ENCODE data around the gene CATSPERZ.

DNA sequence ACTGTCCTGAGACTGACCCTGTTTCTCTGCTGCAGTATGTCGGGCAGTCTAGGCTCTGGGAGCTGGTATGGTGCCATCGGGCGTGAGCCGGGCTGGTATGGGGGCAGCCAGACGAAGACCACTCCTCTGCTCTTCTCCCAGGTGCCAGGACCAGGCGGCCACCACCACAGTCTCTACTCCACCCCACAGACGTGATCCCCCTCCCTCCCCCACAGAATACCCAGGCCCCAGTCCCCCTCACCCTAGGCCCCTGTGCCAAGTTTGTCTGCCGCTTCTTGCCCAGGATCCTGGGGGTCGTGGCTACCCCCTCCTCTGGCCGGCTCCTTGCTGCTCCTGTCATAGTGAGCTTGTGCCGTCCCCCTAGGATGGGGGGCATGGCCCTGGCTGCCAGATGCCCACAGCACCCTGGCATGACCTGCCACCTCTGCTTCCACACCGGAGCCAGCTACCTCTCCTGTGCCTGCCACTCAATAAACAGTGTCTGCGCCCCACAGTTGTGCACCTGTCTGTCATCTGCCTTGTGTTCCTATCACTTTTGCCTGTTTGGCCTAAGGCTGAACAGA lies 11.1 kb upstream of the CATSPERZ start:
- TF ChIP-seq, protein P1, sequence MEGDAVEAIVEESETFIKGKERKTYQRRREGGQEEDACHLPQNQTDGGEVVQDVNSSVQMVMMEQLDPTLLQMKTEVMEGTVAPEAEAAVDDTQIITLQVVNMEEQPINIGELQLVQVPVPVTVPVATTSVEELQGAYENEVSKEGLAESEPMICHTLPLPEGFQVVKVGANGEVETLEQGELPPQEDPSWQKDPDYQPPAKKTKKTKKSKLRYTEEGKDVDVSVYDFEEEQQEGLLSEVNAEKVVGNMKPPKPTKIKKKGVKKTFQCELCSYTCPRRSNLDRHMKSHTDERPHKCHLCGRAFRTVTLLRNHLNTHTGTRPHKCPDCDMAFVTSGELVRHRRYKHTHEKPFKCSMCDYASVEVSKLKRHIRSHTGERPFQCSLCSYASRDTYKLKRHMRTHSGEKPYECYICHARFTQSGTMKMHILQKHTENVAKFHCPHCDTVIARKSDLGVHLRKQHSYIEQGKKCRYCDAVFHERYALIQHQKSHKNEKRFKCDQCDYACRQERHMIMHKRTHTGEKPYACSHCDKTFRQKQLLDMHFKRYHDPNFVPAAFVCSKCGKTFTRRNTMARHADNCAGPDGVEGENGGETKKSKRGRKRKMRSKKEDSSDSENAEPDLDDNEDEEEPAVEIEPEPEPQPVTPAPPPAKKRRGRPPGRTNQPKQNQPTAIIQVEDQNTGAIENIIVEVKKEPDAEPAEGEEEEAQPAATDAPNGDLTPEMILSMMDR (IDR thresholded peaks at IDR 0.05), result no peak
- TF ChIP-seq POLR2AphosphoS5 (IDR thresholded peaks at IDR 0.05) (no peak), POLR2A (IDR thresholded peaks at IDR 0.05) (no peak), EP300 (IDR thresholded peaks at IDR 0.05) (no peak)
